HFF-Myc (cell line): ENCODE data around the gene GID8.

Source experiments
- DNase-seq: peaks from one replicate; pipeline ENCODE4 v3.0.0-alpha.2; 2011; ENCODE audit warnings: low read depth; ENCODE audit errors: extremely low read depth
- H3K4me3 ChIP-seq: replicated peaks from 2 replicates; pipeline ENCODE4 v1.5.1; 2011; ENCODE audit warnings: low read depth, mild to moderate bottlenecking, control low read depth, low read length
- CTCF ChIP-seq: IDR thresholded peaks from 2 replicates; pipeline ENCODE4 v1.5.1; 2012; ENCODE audit warnings: mild to moderate bottlenecking, low read depth, low read length, control low read depth; ENCODE audit errors: missing control alignments

Gene GID8

GRCh38 chr20:62908971-62909791 lies 28.8 kb upstream of the GID8 start:
- no peak overlapping the region for H3K4me3 ChIP-seq
- DNase-seq: no peak
- TF ChIP-seq CTCF: no peak

- no peak for DNase-seq
- no peak overlapping the region for H3K4me3 ChIP-seq
- TF ChIP-seq CTCF: no peak
Observed at GRCh38 chr20:62910217-62910766, 27.7 kb upstream of the GID8 start.

GRCh38 chr20:62910777-62911497 lies 27.0 kb upstream of the GID8 start:
- no peak overlapping the region for H3K4me3 ChIP-seq
- TF ChIP-seq CTCF: no peak
- no peak for DNase-seq

GRCh38 chr20:62911701-62912280 lies 26.2 kb upstream of the GID8 start:
- no peak overlapping the region for H3K4me3 ChIP-seq
- DNase-seq: no peak
- no peak for TF ChIP-seq CTCF

GRCh38 chr20:62913043-62913630 lies 24.8 kb upstream of the GID8 start:
- TF ChIP-seq CTCF: no peak
- H3K4me3 ChIP-seq: no peak overlapping the region
- DNase-seq: no peak

GRCh38 chr20:62914436-62914835 lies 23.5 kb upstream of the GID8 start:
- no peak for DNase-seq
- no peak overlapping the region for H3K4me3 ChIP-seq
- TF ChIP-seq CTCF: no peak
